Measurements from ENCODE around the gene VPS8. TPM values are rescaled to one million over a fixed set of nuclear protein-coding genes. Genes with fewer than 3 reads are reported as not detected.
A peak's percentile ranks its signal among the peaks of the same experiment; 100 is the strongest.

VPS8 gene
- total and polyA plus RNA-seq, 2 experiments from 2014 or later = 41.2 to 47.1 TPM

DNA sequence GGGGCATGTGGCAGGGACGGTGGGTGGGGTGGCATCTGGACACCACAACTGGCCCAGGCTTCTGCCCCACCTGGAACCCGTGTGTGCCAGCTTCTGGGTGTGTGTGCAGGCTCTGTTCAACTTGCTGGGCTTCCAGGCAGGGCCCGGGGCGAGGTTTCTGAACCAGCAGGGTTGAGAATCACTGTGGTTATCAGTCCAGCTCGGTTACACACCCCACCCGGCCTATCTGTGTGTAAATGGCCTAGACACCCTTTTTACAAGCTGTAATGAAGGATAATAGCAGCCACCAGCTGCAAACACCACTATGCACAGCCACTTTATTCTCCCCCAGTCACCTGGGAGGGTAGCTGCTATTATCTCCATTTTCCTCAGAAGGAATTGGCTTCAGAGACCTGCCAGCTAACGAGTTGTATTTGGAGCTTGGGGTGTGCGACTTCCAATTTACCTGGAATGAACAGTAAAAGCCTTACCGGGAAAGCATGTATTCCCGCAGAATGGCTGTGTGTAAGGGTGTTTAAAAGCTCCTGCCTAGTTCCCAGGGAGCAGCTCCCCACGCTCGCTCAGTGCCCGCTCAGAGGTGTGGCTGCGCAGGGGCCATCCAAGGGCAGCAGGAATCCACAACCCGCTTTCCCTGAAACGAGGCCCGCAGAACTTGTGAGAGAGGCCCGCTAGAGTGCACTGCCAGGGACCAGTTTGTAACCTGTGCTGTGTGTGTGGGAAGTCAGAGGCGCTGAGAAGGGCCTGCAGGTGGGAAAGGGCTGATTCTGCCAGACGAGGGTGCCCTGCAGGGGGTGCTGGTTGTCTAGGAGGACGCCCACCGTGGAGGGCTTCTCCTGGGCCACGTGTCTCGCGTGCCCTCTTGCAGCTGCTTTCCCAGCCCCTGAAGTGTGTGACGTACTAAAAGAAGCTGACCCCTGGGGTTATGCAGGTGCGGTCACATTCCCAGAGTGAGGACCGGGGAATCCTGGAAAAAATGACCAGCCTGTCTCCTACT, 257.4 kb downstream of the VPS8 start:
- no peak overlapping the region for H3K4me3 ChIP-seq
- H3K9me3 ChIP-seq (ENCODE audit: low read depth) = no peaks in the 10 kb centered on the region
- TF ChIP-seq, protein P1, sequence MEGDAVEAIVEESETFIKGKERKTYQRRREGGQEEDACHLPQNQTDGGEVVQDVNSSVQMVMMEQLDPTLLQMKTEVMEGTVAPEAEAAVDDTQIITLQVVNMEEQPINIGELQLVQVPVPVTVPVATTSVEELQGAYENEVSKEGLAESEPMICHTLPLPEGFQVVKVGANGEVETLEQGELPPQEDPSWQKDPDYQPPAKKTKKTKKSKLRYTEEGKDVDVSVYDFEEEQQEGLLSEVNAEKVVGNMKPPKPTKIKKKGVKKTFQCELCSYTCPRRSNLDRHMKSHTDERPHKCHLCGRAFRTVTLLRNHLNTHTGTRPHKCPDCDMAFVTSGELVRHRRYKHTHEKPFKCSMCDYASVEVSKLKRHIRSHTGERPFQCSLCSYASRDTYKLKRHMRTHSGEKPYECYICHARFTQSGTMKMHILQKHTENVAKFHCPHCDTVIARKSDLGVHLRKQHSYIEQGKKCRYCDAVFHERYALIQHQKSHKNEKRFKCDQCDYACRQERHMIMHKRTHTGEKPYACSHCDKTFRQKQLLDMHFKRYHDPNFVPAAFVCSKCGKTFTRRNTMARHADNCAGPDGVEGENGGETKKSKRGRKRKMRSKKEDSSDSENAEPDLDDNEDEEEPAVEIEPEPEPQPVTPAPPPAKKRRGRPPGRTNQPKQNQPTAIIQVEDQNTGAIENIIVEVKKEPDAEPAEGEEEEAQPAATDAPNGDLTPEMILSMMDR (IDR thresholded peaks at IDR 0.05; ENCODE audit: low read depth, low read length) = no peak
- DNase-seq (ENCODE audit: low read depth in 1 of 2, low spot score in 1 of 2) = peak in 1 of 2 donors; percentile 51
- no peak overlapping the region for H3K27ac ChIP-seq
- H3K4me1 ChIP-seq (ENCODE audit: low read depth) = no peaks in the 10 kb centered on the region
- H3K27me3 ChIP-seq = no peaks in the 10 kb centered on the region
- H3K36me3 ChIP-seq = no peaks in the 10 kb centered on the region

DNA sequence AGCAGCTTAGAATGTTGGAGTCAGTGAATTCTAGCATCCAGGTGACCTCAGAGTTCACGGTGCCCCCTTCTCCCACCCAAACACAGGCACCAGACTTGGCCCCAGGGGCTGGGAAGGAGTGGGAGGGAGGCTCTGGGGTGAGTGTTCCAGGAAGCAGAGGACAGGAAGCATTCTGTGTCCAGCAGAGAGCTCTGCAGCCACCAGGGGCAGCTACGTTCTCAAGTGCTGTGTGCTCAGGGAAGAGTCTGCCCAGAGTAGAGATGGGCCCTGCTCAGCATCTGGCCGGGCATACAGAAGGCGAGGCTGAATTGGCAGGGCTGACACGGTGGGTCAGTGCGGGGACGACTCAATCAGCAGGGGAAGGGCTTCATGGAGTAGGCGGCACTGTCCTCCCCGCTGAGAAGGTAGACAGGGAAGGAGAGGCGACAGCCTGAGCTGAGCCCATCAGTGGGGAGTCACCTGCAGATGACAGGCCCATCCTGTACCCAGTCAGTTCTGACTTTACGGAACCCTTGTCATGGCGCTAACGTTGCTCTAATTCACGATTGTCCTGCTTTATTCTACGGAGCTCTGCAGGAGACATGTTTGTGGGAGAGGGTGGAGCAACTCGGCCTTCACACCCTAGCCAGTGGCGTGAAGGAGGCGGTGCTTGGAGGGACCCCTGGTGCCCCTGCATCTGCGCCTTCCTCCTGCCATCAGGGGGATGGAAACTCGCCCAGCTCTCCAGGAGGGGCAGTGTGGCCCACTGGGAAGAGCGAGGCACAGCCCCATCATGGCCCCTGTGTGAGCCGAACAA, 258.7 kb downstream of the VPS8 start:
- Histone ChIP-seq H3K9me3 (ENCODE audit: low read depth) (no peaks in the 10 kb centered on the region), H3K36me3 (no peaks in the 10 kb centered on the region), H3K27ac (no peak overlapping the region), H3K27me3 (no peaks in the 10 kb centered on the region), H3K4me3 (no peak overlapping the region), H3K4me1 (ENCODE audit: low read depth) (no peaks in the 10 kb centered on the region)
- peak; percentile 44 to 58 for DNase-seq (ENCODE audit: low read depth in 1 of 2, low spot score in 1 of 2)
- TF ChIP-seq, protein P1 (IDR thresholded peaks at IDR 0.05; ENCODE audit: low read depth, low read length) = peak; percentile 58

DNA sequence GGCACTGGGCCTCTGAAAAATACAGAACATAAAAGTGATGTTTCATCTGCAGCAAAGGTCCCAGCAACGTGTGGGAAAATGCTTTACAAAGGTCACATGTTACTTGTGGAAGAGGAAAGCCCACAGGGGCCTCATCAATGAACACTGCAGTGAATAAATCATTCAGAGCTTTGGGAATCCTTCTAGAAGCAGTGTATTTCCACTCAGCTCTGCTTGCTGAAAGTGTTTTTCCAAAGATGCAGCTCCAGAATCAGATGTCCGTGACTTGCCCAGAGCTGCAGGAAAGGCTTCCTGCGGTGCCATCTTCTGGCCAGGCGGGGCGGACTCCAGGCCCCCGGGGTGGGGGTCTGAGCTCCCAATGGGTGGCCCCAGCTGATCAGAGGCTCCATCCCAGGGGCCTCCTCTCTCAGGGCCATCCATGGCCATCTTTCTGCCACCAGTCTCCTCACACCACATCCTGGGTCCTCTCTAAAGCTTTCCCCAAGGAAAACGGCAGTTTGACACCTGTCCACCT, 259.4 kb downstream of the VPS8 start:
- no peaks in the 10 kb centered on the region for H3K27me3 ChIP-seq
- no peak overlapping the region for H3K27ac ChIP-seq
- H3K36me3 ChIP-seq = no peaks in the 10 kb centered on the region
- no peaks in the 10 kb centered on the region for H3K4me1 ChIP-seq (ENCODE audit: low read depth)
- DNase-seq (ENCODE audit: low read depth in 1 of 2, low spot score in 1 of 2) = no peak
- no peaks in the 10 kb centered on the region for H3K9me3 ChIP-seq (ENCODE audit: low read depth)
- no peak overlapping the region for H3K4me3 ChIP-seq
- TF ChIP-seq, protein P1 (IDR thresholded peaks at IDR 0.05; ENCODE audit: low read depth, low read length) = no peak

DNA sequence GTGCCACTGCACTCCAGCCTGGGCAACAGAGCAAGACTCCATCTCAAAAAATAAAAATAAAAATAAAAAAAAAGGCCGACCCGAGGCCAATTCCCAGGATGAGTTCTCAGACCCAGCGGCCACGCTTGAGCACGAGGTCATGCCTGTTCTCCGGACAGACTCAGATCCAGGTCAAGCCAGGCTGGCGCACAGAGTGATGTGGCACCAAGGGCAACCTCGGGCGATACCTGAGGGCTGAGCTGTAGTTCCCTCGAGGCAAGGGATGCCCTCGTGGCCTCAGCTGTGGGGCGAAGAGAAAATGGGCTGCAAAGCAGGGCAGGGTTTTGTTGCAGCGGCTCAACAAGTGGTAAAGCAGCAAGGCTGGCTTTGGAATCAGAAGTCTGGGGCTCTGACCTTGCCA, 263.6 kb downstream of the VPS8 start:
- H3K27ac ChIP-seq = no peak overlapping the region
- peaks cover 9% of the 10 kb centered on the region for H3K4me1 ChIP-seq (ENCODE audit: low read depth)
- H3K4me3 ChIP-seq = no peak overlapping the region
- no peaks in the 10 kb centered on the region for H3K9me3 ChIP-seq (ENCODE audit: low read depth)
- TF ChIP-seq, protein P1 (IDR thresholded peaks at IDR 0.05; ENCODE audit: low read depth, low read length) = no peak
- no peaks in the 10 kb centered on the region for H3K27me3 ChIP-seq
- DNase-seq (ENCODE audit: low read depth in 1 of 2, low spot score in 1 of 2) = no peak
- no peaks in the 10 kb centered on the region for H3K36me3 ChIP-seq

DNA sequence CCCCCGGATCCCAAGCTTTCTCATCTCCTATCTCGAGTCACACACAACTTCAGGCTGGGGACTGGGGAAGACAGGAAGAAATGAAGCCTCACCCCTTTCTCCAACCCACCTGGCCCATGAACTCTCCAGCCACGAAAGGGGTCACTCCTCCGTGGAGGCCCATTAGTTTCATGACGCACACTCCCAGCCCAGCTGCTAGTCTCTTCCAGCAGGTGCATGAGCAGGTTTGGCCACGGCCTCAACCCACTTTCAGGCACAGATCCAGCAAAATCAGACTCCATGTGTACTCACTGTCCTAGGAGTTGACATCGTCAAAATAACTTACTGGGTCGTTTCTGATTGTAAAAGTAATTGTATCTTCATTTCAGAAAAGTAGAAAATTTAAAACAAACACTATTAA, 264.3 kb downstream of the VPS8 start:
- H3K27ac ChIP-seq = no peak overlapping the region
- no peak overlapping the region for H3K4me3 ChIP-seq
- H3K27me3 ChIP-seq = no peaks in the 10 kb centered on the region
- TF ChIP-seq, protein P1 (IDR thresholded peaks at IDR 0.05; ENCODE audit: low read depth, low read length) = no peak
- no peak for DNase-seq (ENCODE audit: low read depth in 1 of 2, low spot score in 1 of 2)
- H3K4me1 ChIP-seq (ENCODE audit: low read depth) = peaks cover 9% of the 10 kb centered on the region
- no peaks in the 10 kb centered on the region for H3K36me3 ChIP-seq
- H3K9me3 ChIP-seq (ENCODE audit: low read depth) = no peaks in the 10 kb centered on the region
